Aorta (tissue), 5 donors: ENCODE results near the gene SHLD2. TPM values are rescaled to one million over a fixed set of nuclear protein-coding genes. Genes with fewer than 3 reads are reported as not detected.
"Not testable (repeated sequence)": the region's sequence is repeated elsewhere in the genome, so short reads cannot be mapped to it uniquely, and the experiment has no call there.

ENCODE experiments used
- ATAC-seq: fragments of 200-7000 bp; cut with Tn5 transposase; one replicate; pipeline ENCODE4 v1.9.1; 2022; ENCODE audit warnings: moderate library complexity; ENCODE audit not compliant: low FRiP score
- DNase-seq, 2 donors: peaks; one replicate each; pipeline ENCODE4 v3.0.0-alpha.2; 2020
- H3K27ac ChIP-seq, 2 donors: one replicate each; pipeline ENCODE4 v1.5.1; 2013; ENCODE audit warnings: low read length in 2 of 2, mild to moderate bottlenecking in 2 of 2, moderate library complexity in 2 of 2, control low read depth in 1 of 2, inconsistent platforms in 1 of 2, low read depth in 1 of 2
- H3K27me3 ChIP-seq, 2 donors: one replicate each; pipeline ENCODE4 v1.6.1; 2013; ENCODE audit warnings: control low read depth in 1 of 2, low read length in 1 of 2, mild to moderate bottlenecking in 1 of 2, moderate library complexity in 1 of 2; ENCODE audit not compliant: insufficient read depth in 2 of 2, control insufficient read depth in 1 of 2
- H3K36me3 ChIP-seq, 2 donors: one replicate each; pipeline ENCODE4 v1.6.1; 2013; ENCODE audit warnings: control low read depth in 1 of 2, low read length in 1 of 2, mild to moderate bottlenecking in 1 of 2; ENCODE audit not compliant: insufficient read depth in 2 of 2, control insufficient read depth in 1 of 2
- H3K4me1 ChIP-seq, 2 donors: one replicate each; pipeline ENCODE4 v1.6.1; 2013; ENCODE audit warnings: low read length in 2 of 2, control low read depth in 1 of 2, mild to moderate bottlenecking in 1 of 2, moderate library complexity in 1 of 2; ENCODE audit not compliant: insufficient read depth in 2 of 2, control insufficient read depth in 1 of 2
- H3K4me3 ChIP-seq, 2 donors: one replicate each; pipeline ENCODE4 v1.5.1; 2013; ENCODE audit warnings: low read length in 2 of 2, control low read depth in 1 of 2, mild to moderate bottlenecking in 1 of 2
- H3K9me3 ChIP-seq: one replicate; pipeline ENCODE4 v1.6.1; 2013; ENCODE audit warnings: mild to moderate bottlenecking, low read length; ENCODE audit not compliant: control insufficient read depth
- WGBS, 2 donors: extraction: QIAGEN DNeasy Blood & Tissue Kit; methylation state at CpG; one replicate each; pipeline ENCODE4 v1.1.7; 2013; 5-methylcytosine and 5-hydroxymethylcytosine counted together
- intact Hi-C, 2 donors: fragments of 100-400 bp; cut with DNase I; formaldehyde crosslinking; loops; one replicate each; pipeline versions ENCODE4 v1.14.2 to v1.15.0; 2022
- polyA plus RNA-seq, 2 donors: library from polyadenylated mRNA; stranded (reverse); fragments of 200-250 nt; gene quantifications; one replicate each; pipeline ENCODE4 v1.2.3, GENCODE V29; 2013
- total RNA-seq, 2 donors: library from RNA; stranded (reverse); fragmentation: NEBNext Ultra II Directional; extraction: Animal tissue kit (Norgen Biotek cat#: 25700); gene quantifications; one replicate each; pipeline ENCODE4 v1.2.1, GENCODE V29; 2021
- donor health status: healthy with polysubstance abuse.
- donor health status: Bipolar disorder and iron deficiency.
- donor health status: DM: no; HTN: no; CAD: no.
- donor health status: DM: no; HTN: no; CAD: no.
- donor health status: DM: yes; HTN: yes; CAD: no.

SHLD2 gene
- total and polyA plus RNA-seq, 4 donors: 15.6 to 24.5 (median 21.4) TPM

DNA sequence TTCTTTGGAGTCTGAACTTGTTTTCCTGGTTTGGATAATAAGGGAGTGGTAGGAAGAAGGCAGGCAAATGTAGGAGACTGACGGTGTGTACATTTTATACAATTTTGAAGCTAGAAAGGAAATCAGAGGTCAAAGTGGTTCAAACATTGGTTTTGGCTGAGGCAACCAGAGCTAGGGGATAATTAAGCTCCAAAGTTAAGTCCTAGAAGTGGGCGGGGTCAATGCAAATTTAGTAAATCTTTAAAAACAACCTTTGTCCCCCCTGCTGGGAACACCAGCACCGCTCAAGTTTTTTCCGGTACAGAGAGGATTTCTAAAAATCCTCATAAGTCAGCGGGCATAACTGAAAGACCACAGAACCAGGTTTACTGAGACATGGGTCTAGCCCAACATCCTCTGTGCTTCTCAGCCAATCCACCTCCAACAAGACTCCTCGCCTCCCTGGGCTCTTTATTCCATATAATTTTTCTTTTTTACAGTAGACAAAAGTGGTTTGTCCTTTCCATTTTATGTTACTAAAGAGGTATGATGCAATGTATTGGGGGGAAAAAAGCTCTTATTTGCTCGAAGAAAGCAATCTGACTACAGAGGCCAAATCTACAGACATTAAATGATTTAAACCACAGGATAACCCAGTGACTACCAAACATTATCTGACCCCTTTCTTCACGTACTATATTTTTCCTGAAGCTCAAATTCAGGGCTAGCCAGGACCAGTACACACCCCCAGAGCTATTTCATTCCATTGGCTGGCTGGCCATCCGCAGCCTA is 2.0 kb upstream of the SHLD2 start:
- Histone ChIP-seq H3K4me3 (peak overlapping the region; percentile 72 to 88), H3K4me1 (peaks cover 0 to 1% of the 10 kb centered on the region in 2 donors), H3K36me3 (no peaks in the 10 kb centered on the region), H3K27ac (peak overlapping the region in 1 of 2 donors; percentile 71), H3K27me3 (no peaks in the 10 kb centered on the region), H3K9me3 (no peaks in the 10 kb centered on the region)
- intact Hi-C loops: no loop called here
- DNase-seq (no peak), ATAC-seq (no peak)
- 1 to 3% methylated on average over 9 of the region's 9 CpGs for WGBS, 2 donors

DNA sequence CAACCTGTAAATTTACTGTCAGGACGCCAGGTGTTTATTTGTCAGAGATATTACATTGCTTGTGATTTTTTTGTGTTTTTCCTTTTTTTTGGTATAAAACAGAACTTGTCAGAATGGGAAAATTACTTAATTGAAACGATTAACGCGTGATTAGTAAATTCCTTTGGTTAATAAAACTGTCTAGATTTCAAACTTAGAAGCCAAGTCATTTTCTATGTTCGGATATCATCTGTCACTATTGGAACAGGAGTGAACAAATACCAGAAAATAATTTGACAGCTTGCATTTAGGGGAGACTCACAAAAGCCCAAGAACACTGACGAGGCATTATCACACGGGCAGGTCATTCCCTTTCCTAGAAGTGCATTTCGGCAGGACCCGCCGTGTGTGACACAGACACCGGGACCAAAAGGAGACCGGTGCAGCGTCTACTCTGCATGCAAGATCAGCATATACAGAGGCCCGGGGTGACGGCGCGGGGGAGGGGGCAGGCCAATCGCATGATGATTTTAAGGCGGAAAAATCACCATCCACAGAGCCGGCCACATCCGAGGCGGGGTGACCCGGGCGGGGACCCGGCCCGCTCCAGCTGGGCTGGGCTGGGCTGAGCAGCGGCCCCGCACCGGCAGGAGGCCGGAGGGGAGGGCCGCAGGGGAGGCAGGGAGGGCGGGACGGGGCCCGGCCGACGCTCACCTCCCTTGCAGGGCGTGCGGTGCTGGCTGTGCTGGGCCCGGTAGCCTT is 1.2 kb upstream of the SHLD2 start:
- intact Hi-C loops: loop anchor here in 1 of 2 donors (2.0 kb wide), 1 partner anchor 123 kb away; no protein-coding TSS in a partner anchor
- DNase-seq (peak; percentile 78 to 90), ATAC-seq (peak; percentile 36)
- H3K27me3 ChIP-seq: no peaks in the 10 kb centered on the region
- peaks cover 0 to 1% of the 10 kb centered on the region in 2 donors for H3K4me1 ChIP-seq
- peak overlapping the region; percentile 2 to 91 for H3K27ac ChIP-seq
- no peaks in the 10 kb centered on the region for H3K36me3 ChIP-seq
- H3K9me3 ChIP-seq: no peaks in the 10 kb centered on the region
- WGBS, 2 donors: 0 to 1% methylated on average over 35 to 39 of the region's 39 CpGs
- peak overlapping the region; percentile 72 to 88 for H3K4me3 ChIP-seq

DNA sequence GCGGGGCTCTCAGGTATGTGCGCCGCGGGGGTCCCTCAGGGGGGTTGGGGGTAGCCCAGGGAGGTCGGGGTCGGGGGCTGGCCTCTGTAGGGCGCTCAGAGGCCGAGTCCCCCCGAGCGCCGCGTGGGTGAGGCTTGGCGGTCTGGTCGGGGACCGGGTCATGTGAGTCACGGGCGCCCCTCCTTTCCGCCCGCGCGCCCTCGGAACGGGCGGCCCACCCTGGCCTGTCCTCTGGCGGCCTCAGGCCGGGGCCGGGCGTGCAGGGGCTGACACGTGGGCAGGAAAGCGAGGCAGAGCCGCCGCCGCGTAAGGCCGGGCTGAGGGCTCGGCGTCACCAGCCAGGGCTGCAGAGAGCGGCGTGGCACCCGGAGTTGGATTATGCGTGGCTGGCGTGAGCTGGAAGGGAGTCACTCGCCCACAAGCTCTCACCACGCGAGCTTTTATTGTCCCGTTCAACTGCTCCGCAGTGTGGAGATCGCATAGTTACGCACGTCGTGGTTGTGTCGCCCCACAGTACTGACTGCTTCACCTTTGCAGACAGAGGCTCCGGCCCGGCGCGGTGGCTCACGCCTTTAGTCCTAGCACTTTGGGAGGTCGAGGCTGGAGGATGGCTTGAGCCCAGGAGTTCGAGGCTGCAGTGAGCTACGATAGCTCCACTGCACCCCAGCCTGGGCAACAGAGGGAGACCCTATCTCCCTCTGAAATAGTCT is 385 bp downstream of the SHLD2 start:
- Histone ChIP-seq H3K4me1 (peaks cover 0 to 1% of the 10 kb centered on the region in 2 donors), H3K27ac (peak overlapping the region; percentile 20 to 70), H3K4me3 (peak overlapping the region; percentile 54 to 80), H3K27me3 (no peaks in the 10 kb centered on the region), H3K9me3 (no peaks in the 10 kb centered on the region), H3K36me3 (no peaks in the 10 kb centered on the region)
- WGBS, 2 donors: 1% methylated on average over 42 to 60 of the region's 60 CpGs
- intact Hi-C loops: loop anchor here in 1 of 2 donors (2.0 kb wide), 1 partner anchor 125 kb away; no protein-coding TSS in a partner anchor
- DNase-seq (peak; percentile 89 to 95), ATAC-seq (peak; percentile 94)

DNA sequence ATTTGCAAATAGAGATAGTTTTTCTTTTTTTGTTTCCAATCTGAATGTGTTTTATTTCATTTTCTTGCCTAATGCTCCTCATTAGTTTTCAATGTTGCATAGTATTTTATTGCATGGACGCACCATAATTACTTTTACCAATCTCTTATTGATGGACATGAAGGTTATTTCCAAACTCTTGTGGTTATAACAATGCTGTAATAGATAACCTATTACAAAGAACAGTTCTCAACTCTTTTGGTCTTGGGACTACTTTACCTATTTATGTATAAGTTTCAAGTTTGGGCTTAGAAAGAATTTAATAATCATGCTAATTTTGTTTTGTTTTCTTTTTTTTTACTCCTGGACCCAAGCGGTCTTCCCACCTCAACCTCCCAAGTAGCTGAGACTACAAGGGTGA is 7.0 kb downstream of the SHLD2 start:
- WGBS, 2 donors: 91 to 99% methylated on average over 2 of the region's 2 CpGs
- no peaks in the 10 kb centered on the region for H3K4me1 ChIP-seq
- DNase-seq (no peak), ATAC-seq (no peak)
- H3K27ac ChIP-seq: no peak overlapping the region
- no peaks in the 10 kb centered on the region for H3K36me3 ChIP-seq
- intact Hi-C loops: no loop called here
- H3K4me3 ChIP-seq: no peak overlapping the region
- no peaks in the 10 kb centered on the region for H3K9me3 ChIP-seq
- H3K27me3 ChIP-seq: no peaks in the 10 kb centered on the region

DNA sequence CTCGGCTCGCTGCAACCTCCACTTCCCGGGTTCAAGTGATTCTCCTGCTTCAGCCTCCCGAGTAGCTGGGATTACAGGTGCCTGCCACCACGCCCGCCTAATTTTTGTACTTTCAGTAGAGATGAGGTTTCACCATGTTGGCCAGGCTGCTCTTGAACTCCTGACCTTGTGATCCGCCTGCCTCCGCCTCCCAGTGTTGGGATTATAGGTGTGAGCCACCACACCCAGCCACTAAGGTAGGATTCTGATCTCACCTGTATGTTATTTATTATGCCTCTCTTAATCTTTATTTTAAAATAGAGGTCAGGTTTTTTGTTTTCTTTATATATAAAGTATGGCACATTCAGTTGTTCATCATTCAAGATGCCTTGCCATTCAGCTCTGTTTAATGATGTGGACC is 9.7 kb downstream of the SHLD2 start:
- H3K4me3 ChIP-seq, H3K9me3 ChIP-seq, DNase-seq, ATAC-seq, H3K4me1 ChIP-seq, H3K36me3 ChIP-seq, H3K27ac ChIP-seq, intact Hi-C loops, H3K27me3 ChIP-seq: not testable (repeated sequence)
- WGBS, 2 donors: 93 to 97% methylated on average over 8 of the region's 8 CpGs

DNA sequence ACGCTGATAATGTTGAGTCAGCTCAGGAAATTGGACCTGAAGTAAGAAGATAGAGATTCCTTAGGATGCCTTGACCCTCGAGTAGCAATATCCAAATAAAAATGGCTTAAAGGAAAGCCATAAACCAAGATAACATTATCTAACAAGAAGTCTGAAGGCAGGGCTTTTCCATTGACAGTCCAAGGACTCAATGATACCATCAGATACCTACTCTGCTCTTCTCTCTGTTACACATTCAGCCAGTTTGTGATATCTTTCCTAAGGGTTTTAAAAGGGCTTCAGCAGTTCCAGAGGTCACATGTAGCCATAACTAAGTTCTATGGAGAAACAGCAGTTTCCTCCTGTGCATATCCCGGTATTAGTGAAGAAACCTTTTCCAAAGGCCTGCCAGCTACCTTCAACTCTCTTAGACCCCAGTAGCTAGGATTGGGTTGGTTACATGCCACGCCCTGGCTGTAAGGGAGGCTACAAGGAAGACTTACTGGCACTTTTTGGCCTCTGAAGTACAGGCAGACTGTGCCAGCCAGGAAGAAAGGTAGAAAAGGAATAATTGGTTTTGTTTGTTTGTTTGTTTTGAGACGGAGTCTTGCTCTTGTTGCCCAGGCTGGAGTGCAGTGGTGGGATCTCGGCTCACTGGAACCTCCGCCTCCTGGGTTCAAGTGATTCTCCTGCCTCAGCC is 10.6 kb downstream of the SHLD2 start:
- intact Hi-C loops: no loop called here
- 92% methylated on average over 7 of the region's 7 CpGs for WGBS, 2 donors
- no peaks in the 10 kb centered on the region for H3K36me3 ChIP-seq

DNA sequence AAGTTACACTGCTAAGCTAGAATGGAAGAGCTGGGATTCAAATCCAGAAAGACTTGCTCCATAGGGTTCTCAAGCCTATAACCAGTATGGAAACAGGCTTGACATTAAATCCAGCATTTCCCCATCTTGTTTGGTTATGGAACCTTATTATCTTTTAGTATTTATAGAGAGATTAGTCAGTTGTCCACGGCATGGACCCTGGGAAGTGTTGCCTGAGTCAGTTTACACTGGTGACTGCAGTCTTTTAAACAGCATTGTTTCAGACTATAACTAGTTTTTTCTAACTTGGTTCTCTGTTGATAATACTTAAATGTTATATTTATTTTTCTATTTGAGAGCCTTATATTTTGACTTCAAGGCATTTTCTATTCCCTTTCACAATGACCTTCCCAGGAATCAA is 23.1 kb downstream of the SHLD2 start:
- DNase-seq, H3K4me3 ChIP-seq, H3K36me3 ChIP-seq, H3K9me3 ChIP-seq, intact Hi-C loops, H3K4me1 ChIP-seq, H3K27ac ChIP-seq, ATAC-seq, H3K27me3 ChIP-seq: not testable (repeated sequence)
- 22% methylated on average over 1 of the region's 1 CpG; no CpG with 5 or more reads in 1 of the 2 donors for WGBS, 2 donors

More for the DNA sequence above, 10.6 kb downstream of the SHLD2 start:
- Histone ChIP-seq H3K4me1 (no peaks in the 10 kb centered on the region), H3K4me3 (no peak overlapping the region), H3K9me3 (no peaks in the 10 kb centered on the region), H3K27me3 (no peaks in the 10 kb centered on the region), H3K27ac (no peak overlapping the region)
- DNase-seq (no peak), ATAC-seq (no peak)

DNA sequence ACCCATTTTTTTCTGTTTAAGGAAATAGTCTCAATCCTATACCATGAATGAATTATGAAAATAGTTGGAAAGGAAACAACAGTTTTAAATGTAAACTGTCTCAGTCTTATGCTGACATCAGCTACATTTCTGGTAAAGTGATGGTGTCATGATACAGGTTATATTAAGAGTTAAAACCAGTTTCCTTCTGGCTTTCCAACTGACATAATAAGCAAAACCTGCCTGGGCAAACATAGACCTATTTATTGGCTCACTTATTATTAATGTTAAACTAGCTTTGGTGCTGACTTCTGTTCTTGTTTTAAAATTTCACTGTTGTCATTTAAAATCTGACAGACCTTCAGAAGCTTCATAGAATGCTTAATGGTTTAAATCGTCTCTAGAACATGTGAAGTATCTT is 24.0 kb downstream of the SHLD2 start:
- 92% methylated on average over 1 of the region's 1 CpG; no CpG with 5 or more reads in 1 of the 2 donors for WGBS, 2 donors
- ATAC-seq, intact Hi-C loops, H3K27ac ChIP-seq, H3K36me3 ChIP-seq, H3K4me1 ChIP-seq, H3K9me3 ChIP-seq, H3K27me3 ChIP-seq, DNase-seq, H3K4me3 ChIP-seq: not testable (repeated sequence)
